ENCODE data around the gene DNAAF5.
"Not testable (repeated sequence)": the region's sequence is repeated elsewhere in the genome, so short reads cannot be mapped to it uniquely, and the experiment has no call there.

DNAAF5 gene

GRCh38 chr7:730501-731439 lies 4.3 kb downstream of the DNAAF5 start:
- no peak for DNase-seq (ENCODE audit: low spot score)

- DNase-seq (ENCODE audit: low spot score) = no peak
These were observed 5.1 kb downstream of the DNAAF5 start for GRCh38 chr7:731440-732085.

GRCh38 chr7:732094-732541 lies 5.6 kb downstream of the DNAAF5 start:
- peak; percentile 84 for DNase-seq (ENCODE audit: low spot score)

GRCh38 chr7:732556-732955 lies 6.1 kb downstream of the DNAAF5 start:
- no peak for DNase-seq (ENCODE audit: low spot score)

GRCh38 chr7:734214-734613 lies 7.7 kb downstream of the DNAAF5 start:
- no peak for DNase-seq (ENCODE audit: low spot score)

- no peak for DNase-seq (ENCODE audit: low spot score)
These were observed 8.3 kb downstream of the DNAAF5 start for GRCh38 chr7:734808-735207.

- no peak for DNase-seq (ENCODE audit: low spot score)
These were observed 11.7 kb downstream of the DNAAF5 start for GRCh38 chr7:738241-738640.

GRCh38 chr7:738723-739454 lies 12.4 kb downstream of the DNAAF5 start:
- DNase-seq (ENCODE audit: low spot score) = no peak

- DNase-seq (ENCODE audit: low spot score) = no peak
These were observed 13.0 kb downstream of the DNAAF5 start for GRCh38 chr7:739455-739982.

- no peak for DNase-seq (ENCODE audit: low spot score)
These were observed 13.8 kb downstream of the DNAAF5 start for GRCh38 chr7:739983-740942.

GRCh38 chr7:741191-741671 lies 14.7 kb downstream of the DNAAF5 start:
- no peak for DNase-seq (ENCODE audit: low spot score)

- DNase-seq (ENCODE audit: low spot score) = no peak
These were observed 15.4 kb downstream of the DNAAF5 start for GRCh38 chr7:741850-742249.

- no peak for DNase-seq (ENCODE audit: low spot score)
These were observed 16.3 kb downstream of the DNAAF5 start for GRCh38 chr7:742791-743190.

- not testable (repeated sequence) for DNase-seq (ENCODE audit: low spot score)
These were observed 17.0 kb downstream of the DNAAF5 start for GRCh38 chr7:743341-744127.

- DNase-seq (ENCODE audit: low spot score) = not testable (repeated sequence)
These were observed 17.6 kb downstream of the DNAAF5 start for GRCh38 chr7:744128-744520.

GRCh38 chr7:744854-745430 lies 18.4 kb downstream of the DNAAF5 start:
- no peak for DNase-seq (ENCODE audit: low spot score)

GRCh38 chr7:745431-746154 lies 19.1 kb downstream of the DNAAF5 start:
- DNase-seq (ENCODE audit: low spot score) = no peak

GRCh38 chr7:746155-747061 lies 19.9 kb downstream of the DNAAF5 start:
- no peak for DNase-seq (ENCODE audit: low spot score)

All from kidney tubule cell (primary cell).